Right atrium auricular region (tissue), 2 donors: ENCODE measurements around the gene CAMK2N1. TPM values are rescaled to one million over a fixed set of nuclear protein-coding genes. Genes with fewer than 3 reads are reported as not detected.

Experiments
- DNase-seq: peaks from one replicate; pipeline ENCODE4 v3.0.0-alpha.2; 2019; ENCODE audit warnings: low spot score
- H3K27ac ChIP-seq, 2 donors: fragments of 200-600 bp; sonication (generic); 1 replicate in 1 of 2; 2 replicates in 1 of 2; pipeline ENCODE4 v1.5.1; 2016 to 2019
- H3K27me3 ChIP-seq, 2 donors: fragments of 200-600 bp; sonication (generic); one replicate each; pipeline versions ENCODE4 v1.5.1 to v1.6.0; 2017 to 2019
- H3K36me3 ChIP-seq: fragments of 200-600 bp; sonication (generic); one replicate; pipeline ENCODE4 v1.5.1; 2016
- H3K4me1 ChIP-seq, 2 donors: fragments of 200-600 bp; sonication (generic); one replicate each; pipeline versions ENCODE4 v1.5.1 to v1.6.0; 2017 to 2019
- H3K4me3 ChIP-seq, 2 donors: fragments of 200-600 bp; sonication (generic); 1 replicate in 1 of 2; 2 replicates in 1 of 2; pipeline ENCODE4 v1.5.1; 2017 to 2019; ENCODE audit warnings: mild to moderate bottlenecking in 1 of 2, moderate library complexity in 1 of 2
- H3K9me3 ChIP-seq, 2 donors: fragments of 200-600 bp; sonication (generic); one replicate each; pipeline ENCODE4 v1.5.1; 2019
- total RNA-seq, 2 donors: library from RNA; depleted of rRNA; stranded (reverse); fragments of >200 nt; gene quantifications; one replicate each; pipeline ENCODE4 v1.1.0, GENCODE V29; 2016
- TF ChIP-seq, protein P1 (sequence below), 2 donors: fragments of 200-600 bp; sonication (generic); IDR thresholded peaks; one replicate each; pipeline ENCODE4 v1.5.1; 2019; ENCODE audit warnings: antibody characterized with exemption in 2 of 2

The CAMK2N1 gene
- total RNA-seq, 2 donors from 2014 or later = 5.3 to 13.4 TPM

DNA sequence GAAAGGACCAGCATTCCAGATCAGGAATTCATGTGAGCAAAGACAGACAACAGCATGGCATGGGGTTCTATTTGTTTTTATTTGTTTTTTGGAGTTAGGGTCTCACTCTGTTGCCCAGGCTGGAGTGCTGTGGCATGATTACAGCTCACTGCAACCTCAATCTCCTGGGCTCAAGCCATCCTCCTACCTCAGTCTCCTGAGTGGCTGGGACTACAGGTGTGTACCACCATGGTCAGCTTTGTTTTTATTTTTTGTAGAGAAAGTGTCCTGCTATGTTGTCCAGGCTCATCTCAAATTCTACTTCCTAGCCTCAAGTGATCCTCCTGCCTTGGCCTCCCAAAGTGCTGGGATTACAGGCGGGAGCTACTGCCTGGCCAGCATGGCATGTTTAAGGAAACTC is 9.7 kb upstream of the CAMK2N1 start:
- Histone ChIP-seq H3K27me3 (no peaks in the 10 kb centered on the region), H3K4me3 (no peak overlapping the region), H3K27ac (no peak overlapping the region), H3K4me1 (peaks cover 0 to 23% of the 10 kb centered on the region in 2 donors), H3K9me3 (no peaks in the 10 kb centered on the region), H3K36me3 (peaks cover 28% of the 10 kb centered on the region)
- TF ChIP-seq, protein P1, sequence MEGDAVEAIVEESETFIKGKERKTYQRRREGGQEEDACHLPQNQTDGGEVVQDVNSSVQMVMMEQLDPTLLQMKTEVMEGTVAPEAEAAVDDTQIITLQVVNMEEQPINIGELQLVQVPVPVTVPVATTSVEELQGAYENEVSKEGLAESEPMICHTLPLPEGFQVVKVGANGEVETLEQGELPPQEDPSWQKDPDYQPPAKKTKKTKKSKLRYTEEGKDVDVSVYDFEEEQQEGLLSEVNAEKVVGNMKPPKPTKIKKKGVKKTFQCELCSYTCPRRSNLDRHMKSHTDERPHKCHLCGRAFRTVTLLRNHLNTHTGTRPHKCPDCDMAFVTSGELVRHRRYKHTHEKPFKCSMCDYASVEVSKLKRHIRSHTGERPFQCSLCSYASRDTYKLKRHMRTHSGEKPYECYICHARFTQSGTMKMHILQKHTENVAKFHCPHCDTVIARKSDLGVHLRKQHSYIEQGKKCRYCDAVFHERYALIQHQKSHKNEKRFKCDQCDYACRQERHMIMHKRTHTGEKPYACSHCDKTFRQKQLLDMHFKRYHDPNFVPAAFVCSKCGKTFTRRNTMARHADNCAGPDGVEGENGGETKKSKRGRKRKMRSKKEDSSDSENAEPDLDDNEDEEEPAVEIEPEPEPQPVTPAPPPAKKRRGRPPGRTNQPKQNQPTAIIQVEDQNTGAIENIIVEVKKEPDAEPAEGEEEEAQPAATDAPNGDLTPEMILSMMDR (IDR thresholded peaks at IDR 0.05) = no peak
- DNase-seq = no peak

DNA sequence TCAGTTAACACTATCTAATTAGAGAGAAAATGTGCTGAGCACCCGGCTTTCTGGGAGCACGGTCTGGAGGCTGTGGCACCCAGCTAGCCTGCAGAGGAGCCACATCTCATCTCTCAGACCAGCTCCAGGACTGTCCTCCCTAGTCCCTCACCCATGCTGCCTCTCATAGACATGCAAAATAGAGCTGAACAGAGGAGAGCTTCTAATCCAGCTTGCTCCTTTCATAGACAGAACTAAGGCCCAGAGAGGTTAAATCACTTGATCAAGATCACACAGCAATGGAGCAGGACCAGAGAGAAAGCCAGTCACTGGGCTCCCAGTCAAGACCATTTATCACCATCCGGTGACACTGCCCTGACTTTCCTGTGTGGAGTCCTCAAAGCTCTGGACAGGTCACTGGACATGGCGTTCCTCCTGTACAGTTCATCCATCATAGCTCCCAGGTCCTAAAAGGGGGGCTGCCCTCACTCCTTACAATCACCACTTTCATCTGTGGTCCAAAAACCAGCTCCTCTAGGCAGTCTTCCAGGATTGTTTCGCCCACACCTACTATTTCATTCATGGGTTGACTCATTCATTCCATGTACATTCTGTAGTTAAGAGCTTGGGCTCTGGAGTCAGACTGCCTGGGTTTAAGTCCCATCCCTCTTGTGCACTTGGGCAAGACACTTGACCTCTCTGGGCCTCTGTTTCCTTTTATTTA is 8.8 kb upstream of the CAMK2N1 start:
- Histone ChIP-seq H3K4me3 (no peak overlapping the region), H3K36me3 (peaks cover 19% of the 10 kb centered on the region), H3K4me1 (peaks cover 0 to 23% of the 10 kb centered on the region in 2 donors), H3K27ac (no peak overlapping the region), H3K9me3 (no peaks in the 10 kb centered on the region), H3K27me3 (no peaks in the 10 kb centered on the region)
- TF ChIP-seq, protein P1 (IDR thresholded peaks at IDR 0.05) = no peak
- DNase-seq = no peak

DNA sequence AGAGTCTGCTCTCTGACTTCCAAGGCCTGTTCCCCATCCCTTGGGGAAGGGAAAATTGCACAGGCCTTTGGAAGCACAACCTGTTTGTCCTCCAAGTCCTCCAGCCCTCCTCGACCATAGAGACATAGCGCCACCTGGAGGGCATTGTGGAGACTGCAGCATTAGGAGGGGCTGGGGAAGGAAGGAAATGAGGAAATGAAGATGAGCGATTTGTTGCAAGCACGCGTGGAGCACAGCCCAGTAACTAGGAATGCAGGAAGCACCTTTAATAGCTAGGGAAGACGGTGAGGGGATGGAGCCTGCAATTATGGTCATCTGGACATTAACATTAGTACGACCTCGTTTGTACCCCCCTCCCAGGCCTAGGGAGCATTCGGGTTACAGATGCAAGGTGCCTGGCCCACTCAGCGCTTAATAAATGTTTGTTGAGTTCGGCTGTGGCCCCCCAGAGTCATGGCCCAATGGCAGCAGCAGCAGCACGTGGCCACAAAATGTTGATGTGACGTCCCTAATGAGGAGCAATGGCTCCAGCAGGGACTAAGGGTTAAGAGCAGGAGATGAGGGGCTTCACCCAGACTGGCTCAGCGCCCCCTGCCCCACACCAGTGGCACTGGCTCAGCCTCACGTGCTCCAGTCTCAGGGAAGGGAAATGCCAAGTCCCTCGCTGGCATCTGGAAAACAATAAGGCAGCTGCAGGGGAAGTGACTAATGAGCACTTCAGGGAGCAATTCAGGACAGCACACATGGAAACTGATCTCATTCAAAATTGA is 8.0 kb upstream of the CAMK2N1 start:
- H3K36me3 ChIP-seq = peaks cover 12% of the 10 kb centered on the region
- no peak overlapping the region for H3K4me3 ChIP-seq
- H3K9me3 ChIP-seq = no peaks in the 10 kb centered on the region
- TF ChIP-seq, protein P1 (IDR thresholded peaks at IDR 0.05) = peak; percentile 90 to 98
- H3K27ac ChIP-seq = peak overlapping the region in 1 of 2 donors; percentile 4
- peaks cover 0 to 23% of the 10 kb centered on the region in 2 donors for H3K4me1 ChIP-seq
- H3K27me3 ChIP-seq = no peaks in the 10 kb centered on the region
- DNase-seq = peak; percentile 90

DNA sequence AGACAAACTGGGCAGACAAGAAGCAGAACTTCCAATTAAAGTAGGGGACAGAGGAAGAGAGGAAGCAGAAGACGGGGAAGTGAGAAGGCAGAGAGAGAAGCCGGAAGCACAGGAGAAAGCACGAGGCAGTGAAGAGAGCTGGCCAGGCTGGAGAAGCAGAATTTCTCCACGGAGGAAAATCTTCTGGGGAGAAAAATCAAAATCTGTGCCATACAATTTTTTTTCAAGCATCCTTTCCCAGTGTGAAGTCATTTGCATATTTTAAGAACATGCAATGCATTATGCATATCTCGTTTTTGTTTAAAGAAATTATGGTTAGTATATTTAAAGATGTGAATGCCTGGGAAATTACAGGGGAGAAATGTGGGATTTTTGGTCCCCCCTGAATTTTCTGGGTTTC is 7.3 kb upstream of the CAMK2N1 start:
- no peaks in the 10 kb centered on the region for H3K9me3 ChIP-seq
- TF ChIP-seq, protein P1 (IDR thresholded peaks at IDR 0.05) = no peak
- no peak for DNase-seq
- H3K36me3 ChIP-seq = peaks cover 5% of the 10 kb centered on the region
- H3K27ac ChIP-seq = peak overlapping the region in 1 of 2 donors; percentile 4
- no peak overlapping the region for H3K4me3 ChIP-seq
- no peaks in the 10 kb centered on the region for H3K27me3 ChIP-seq
- H3K4me1 ChIP-seq = peaks cover 0 to 23% of the 10 kb centered on the region in 2 donors

- Histone ChIP-seq H3K9me3 (no peaks in the 10 kb centered on the region), H3K27me3 (no peaks in the 10 kb centered on the region), H3K4me1 (peaks cover 0 to 23% of the 10 kb centered on the region in 2 donors), H3K36me3 (no peaks in the 10 kb centered on the region), H3K4me3 (no peak overlapping the region), H3K27ac (peak overlapping the region in 1 of 2 donors; percentile 4)
- TF ChIP-seq, protein P1 (IDR thresholded peaks at IDR 0.05) = no peak
- no peak for DNase-seq
Measured at GRCh38 chr1:20492751-20493150, 6.7 kb upstream of the CAMK2N1 start.
